Loucy (cell line): Measurements from ENCODE around the gene ABL2.

ENCODE experiments used
- CTCF ChIP-seq: fragments of 200-600 bp; sonication (generic); conservative IDR thresholded peaks from 2 replicates; pipeline ENCODE4 v1.5.1; 2014; ENCODE audit warnings: mild to moderate bottlenecking, antibody characterized with exemption, low read length
- EZH2phosphoT487 ChIP-seq: fragments of 200-600 bp; IDR thresholded peaks from 2 replicates; pipeline ENCODE4 v1.6.1; 2018; ENCODE audit warnings: antibody characterized with exemption, mild to moderate bottlenecking, moderate library complexity, borderline replicate concordance

GRCh38 chr1:179089827-179090482 is 139.5 kb downstream of the ABL2 start:
- TF ChIP-seq CTCF (no peak), EZH2phosphoT487 (no peak)
